Non-pigmented ciliary epithelial cell (primary cell): ENCODE results near the gene PDE4B.
"Not testable (repeated sequence)": the region's sequence is repeated elsewhere in the genome, so short reads cannot be mapped to it uniquely, and the experiment has no call there.

Source experiments
- DNase-seq: peaks from one replicate; pipeline ENCODE4 v3.0.0-alpha.2; 2010; ENCODE audit warnings: low read depth

PDE4B gene

DNA sequence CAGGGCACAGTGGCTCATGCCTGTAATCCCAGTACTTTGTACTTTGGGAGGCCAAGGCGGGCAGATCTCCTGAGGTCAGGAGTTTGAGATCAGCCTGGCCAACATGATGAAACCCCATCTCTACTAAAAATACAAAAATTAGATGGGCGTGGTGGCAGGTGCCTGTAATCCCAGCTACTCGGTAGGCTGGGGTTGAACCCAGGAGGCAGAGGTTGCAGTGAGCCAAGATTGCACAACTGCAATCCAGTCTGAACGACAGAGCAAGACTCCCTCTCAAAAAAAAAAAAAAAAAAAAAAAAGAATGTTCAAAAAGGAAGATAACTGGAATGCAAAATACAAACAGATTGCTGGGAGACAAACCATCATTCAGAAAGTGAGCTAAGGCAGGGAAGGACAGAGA, 343.7 kb downstream of the PDE4B start:
- DNase-seq, result not testable (repeated sequence)

- DNase-seq, result peak; percentile 1
These were observed 344.5 kb downstream of the PDE4B start for GRCh38 chr1:66137235-66137634.

GRCh38 chr1:66138613-66139012, 345.9 kb downstream of the PDE4B start:
- DNase-seq, result no peak

DNA sequence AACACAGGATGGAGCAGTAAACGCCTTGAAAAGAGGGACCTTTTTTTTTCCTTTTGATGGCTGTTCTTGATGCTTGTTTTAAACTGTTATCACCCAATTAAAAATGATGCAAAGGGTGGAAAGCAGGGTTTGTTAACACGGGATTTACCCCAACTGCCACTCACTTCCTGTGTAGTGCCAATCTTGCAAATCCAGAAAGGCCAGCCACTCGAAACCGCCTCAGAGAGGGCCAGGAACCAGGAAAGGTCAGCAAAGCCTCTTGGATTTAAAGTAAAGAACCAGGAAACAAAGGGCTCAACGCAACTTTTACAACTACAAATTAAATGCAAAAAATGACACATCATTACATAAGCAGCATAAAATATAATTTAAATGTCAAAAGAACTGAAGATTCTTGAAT, 347.4 kb downstream of the PDE4B start:
- DNase-seq, result no peak

- no peak for DNase-seq
These were observed 351.0 kb downstream of the PDE4B start for GRCh38 chr1:66143651-66144050.

GRCh38 chr1:66147226-66147835, 354.6 kb downstream of the PDE4B start:
- no peak for DNase-seq

DNA sequence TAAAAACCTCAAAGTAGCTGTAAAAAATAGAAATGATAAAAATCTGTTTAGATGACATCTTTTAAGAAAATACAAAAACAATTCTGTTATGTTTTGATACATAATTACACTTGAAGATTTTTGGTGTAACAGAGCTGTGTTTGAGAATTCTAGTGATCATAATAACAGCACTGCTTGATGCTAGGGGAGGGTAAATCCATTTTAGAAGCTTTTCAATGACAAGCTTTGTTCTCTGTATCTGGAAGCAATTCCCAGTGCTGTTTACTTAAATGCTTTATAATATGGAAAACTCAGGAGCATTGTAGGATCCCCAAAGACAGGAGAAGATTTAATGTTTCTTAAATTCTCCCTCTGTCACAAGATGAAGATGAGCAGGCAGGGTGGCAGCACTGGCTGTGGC, 359.3 kb downstream of the PDE4B start:
- DNase-seq, result no peak

GRCh38 chr1:66154394-66154793, 361.7 kb downstream of the PDE4B start:
- DNase-seq, result no peak

DNA sequence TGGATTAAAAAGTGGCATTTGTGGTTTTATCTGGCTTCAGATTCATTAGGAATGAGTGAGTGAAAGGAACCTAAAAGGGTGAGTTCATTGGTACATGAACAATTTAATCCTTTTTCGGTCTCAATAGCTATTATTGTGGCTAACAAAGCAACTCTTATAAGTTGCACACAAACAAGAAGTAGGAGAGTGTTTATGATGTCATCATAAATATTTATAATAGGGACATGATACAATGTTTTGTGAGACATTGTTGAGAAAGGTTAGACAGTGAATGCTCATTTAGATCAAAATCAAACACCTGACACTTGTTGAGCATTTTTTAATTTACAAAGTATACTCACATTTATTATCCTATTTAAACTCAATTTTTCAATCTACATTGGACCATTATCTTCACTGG, 363.4 kb downstream of the PDE4B start:
- DNase-seq, result no peak

DNA sequence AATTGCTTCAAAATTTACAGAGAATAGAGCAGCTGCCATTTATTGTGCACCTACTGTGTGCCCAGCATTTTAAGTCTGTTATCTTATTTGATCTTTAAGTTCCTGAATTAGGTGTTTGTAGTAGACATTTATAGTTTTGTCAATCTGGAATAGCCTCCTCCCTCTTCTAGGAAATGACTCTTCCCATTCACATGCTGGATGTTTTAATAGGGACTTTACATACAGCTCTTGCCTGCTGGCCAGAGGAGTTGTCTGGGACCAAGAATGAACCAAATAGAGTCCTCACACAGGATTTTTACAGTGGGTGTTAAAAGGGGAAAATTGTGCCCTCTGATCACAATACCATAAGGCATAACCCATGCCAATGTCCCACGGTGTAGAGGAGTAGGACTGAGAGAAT, 367.1 kb downstream of the PDE4B start:
- no peak for DNase-seq

GRCh38 chr1:66160719-66161118, 368.0 kb downstream of the PDE4B start:
- no peak for DNase-seq

- no peak for DNase-seq
These were observed 374.1 kb downstream of the PDE4B start for GRCh38 chr1:66166753-66167152.

DNA sequence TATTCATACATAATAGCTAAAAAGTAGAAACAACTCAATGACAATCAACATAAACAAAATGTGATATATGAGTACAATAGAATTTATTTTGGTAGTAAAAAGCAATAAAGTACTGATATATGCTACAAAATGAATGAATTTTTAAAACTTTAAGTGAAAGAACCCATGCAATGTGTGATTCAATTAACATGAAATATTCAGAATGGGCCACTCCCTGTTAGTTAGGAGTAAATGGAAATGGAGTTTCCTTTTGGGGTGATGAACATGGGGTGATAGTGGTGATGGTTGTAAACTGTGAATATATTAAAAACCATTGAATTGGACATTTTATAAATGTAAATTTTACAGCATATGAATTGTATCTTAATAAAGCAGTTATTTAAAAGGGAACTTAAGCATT, 374.6 kb downstream of the PDE4B start:
- no peak for DNase-seq

DNA sequence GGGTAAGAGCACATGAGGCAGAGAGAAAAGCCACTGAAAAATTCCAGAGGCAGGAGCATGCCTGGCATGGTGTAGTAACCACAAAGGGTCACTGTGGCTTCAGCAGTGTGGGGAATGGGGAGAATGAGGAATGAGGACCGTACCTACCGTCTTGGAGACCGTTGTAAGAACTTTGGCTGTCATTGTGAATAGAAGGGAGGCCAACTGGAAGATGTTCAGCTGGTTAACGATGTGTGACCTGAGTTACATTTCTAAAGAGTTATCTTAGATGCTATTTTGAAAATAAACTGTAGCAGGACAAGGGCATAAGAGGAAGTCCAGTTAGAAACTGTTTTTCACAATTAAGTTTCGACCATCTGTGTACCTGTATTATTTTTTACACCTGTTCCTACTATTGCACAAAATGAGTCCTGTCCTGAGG, 375.8 kb downstream of the PDE4B start:
- DNase-seq, result peak; percentile 44

- peak; percentile 4 for DNase-seq
These were observed 376.4 kb downstream of the PDE4B start for GRCh38 chr1:66168948-66169671.

- DNase-seq, result no peak
These were observed 379.6 kb downstream of the PDE4B start for GRCh38 chr1:66172272-66172671.

GRCh38 chr1:66175098-66175497, 382.4 kb downstream of the PDE4B start:
- no peak for DNase-seq

DNA sequence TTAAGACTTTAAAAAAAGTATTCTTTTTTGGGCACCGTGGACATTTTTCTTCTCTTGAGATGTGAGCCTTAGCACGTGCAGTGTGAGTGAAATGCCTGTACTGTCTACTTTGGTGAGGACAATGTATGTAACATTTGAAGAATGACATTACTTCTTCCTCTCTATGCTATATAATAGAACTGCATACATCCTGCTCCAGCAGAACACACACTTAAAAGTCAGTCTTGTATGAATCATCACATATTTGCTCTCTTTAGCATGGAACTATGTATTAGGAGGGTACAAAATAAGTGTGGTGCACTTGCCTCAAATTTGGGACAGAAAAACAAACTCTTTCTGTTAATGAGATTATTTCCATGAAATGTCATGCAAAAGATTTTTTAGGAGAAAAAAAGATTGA, 382.9 kb downstream of the PDE4B start:
- no peak for DNase-seq

GRCh38 chr1:66176012-66176715, 383.5 kb downstream of the PDE4B start:
- peak; percentile 1 for DNase-seq

- no peak for DNase-seq
These were observed 384.1 kb downstream of the PDE4B start for GRCh38 chr1:66176832-66177231.

- no peak for DNase-seq
These were observed 384.8 kb downstream of the PDE4B start for GRCh38 chr1:66177510-66177909.

DNA sequence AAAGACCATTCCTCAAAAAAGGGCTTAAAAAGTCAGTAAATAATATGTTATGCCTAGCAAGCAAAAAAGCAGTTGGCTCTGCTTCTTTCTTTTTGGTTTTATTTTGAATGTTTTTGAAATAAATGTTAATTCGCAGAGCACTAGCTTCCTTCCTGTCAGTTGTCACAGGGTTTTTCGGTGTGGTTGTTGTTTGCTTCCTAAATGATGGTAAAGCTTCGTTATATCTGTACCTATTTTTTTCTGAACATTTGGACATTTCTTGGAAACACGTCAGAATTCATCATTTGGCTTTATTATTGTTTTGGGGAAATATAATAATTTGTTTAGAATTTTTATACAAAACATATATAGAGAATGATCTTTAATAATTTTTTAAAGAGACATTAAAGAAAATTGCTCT, 389.3 kb downstream of the PDE4B start:
- DNase-seq, result no peak

GRCh38 chr1:66182551-66183178, 390.0 kb downstream of the PDE4B start:
- DNase-seq, result peak; percentile 52
